ENCODE results near the gene FXN. TPM values are rescaled to one million over a fixed set of nuclear protein-coding genes. Genes with fewer than 3 reads are reported as not detected.

Gene FXN
- total and polyA plus RNA-seq, 2 donors (not counting 3 experiments of a cell fraction or from before 2014, with no cell fraction given) = 18.2 to 21.2 TPM

GRCh38 chr9:69122549-69123141, 87.1 kb downstream of the FXN start:
- H4K20me1 ChIP-seq (replicated peaks; ENCODE audit: control insufficient read depth, extremely low read depth, insufficient read depth, low read length) = no peaks in the 10 kb centered on the region
- H3K9me3 ChIP-seq (replicated peaks; ENCODE audit: control insufficient read depth, insufficient read depth, low read length) = no peaks in the 10 kb centered on the region
- dilution Hi-C loops (cut with MboI; ENCODE audit: extremely low pct_ligation_motif_present, low sequenced_read_pairs) (no loop called here), intact Hi-C loops (cut with micrococcal nuclease) (loop anchor here (1.0 to 5.0 kb wide), 4 partner anchors 20 to 85 kb away; partner anchors contain the start of gene FXN)
- H3K4me1 ChIP-seq (ENCODE audit: control insufficient read depth, extremely low read depth, insufficient read depth, low read length) = peaks cover 21% of the 10 kb centered on the region
- no peaks in the 10 kb centered on the region for H3K27me3 ChIP-seq (ENCODE audit: control insufficient read depth in 2 of 2, insufficient read depth in 2 of 2, low read length in 2 of 2)
- no peaks in the 10 kb centered on the region for H3K9me1 ChIP-seq (replicated peaks; ENCODE audit: control insufficient read depth, extremely low read depth, insufficient read depth, low read length)
- peak overlapping the region; percentile 19 for H2AFZ ChIP-seq (ENCODE audit: low read depth, low read length)
- TF ChIP-seq POLR2AphosphoS5 (IDR thresholded peaks at IDR 0.05; ENCODE audit: insufficient read depth, low read depth, low read length) = no peak
- no peak for TF ChIP-seq CTCF (IDR thresholded peaks at IDR 0.05; ENCODE audit: extremely low read depth in 1 of 2, insufficient read depth in 1 of 2, low read depth in 1 of 2, low read length in 2 of 2)
- no peak for TF ChIP-seq JUN (IDR thresholded peaks at IDR 0.05; ENCODE audit: borderline replicate concordance, insufficient read depth, insufficient read length, low read depth)
- TF ChIP-seq, protein P1, sequence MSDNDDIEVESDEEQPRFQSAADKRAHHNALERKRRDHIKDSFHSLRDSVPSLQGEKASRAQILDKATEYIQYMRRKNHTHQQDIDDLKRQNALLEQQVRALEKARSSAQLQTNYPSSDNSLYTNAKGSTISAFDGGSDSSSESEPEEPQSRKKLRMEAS (IDR thresholded peaks at IDR 0.05; ENCODE audit: insufficient read depth, insufficient read length) = no peak
- no peak for TF ChIP-seq POLR2A (IDR thresholded peaks at IDR 0.05; ENCODE audit: low read depth, low read length)
- no peak for TF ChIP-seq FOS (IDR thresholded peaks at IDR 0.05; ENCODE audit: borderline replicate concordance, insufficient read depth, low read length)
- no peak for TF ChIP-seq EZH2 (IDR thresholded peaks at IDR 0.05; ENCODE audit: borderline replicate concordance, low read depth, low read length, severe bottlenecking)
- TF ChIP-seq MYC (IDR thresholded peaks at IDR 0.05; ENCODE audit: low read depth, low read length) = no peak
- no peak for TF ChIP-seq GATA2 (IDR thresholded peaks at IDR 0.05; ENCODE audit: insufficient read depth, insufficient read length, low read depth, low read length)
- peak overlapping the region; percentile 69 for H3K27ac ChIP-seq (ENCODE audit: insufficient read depth, low read depth, low read length)
- DNase-seq (ENCODE audit: low read depth, low spot score) (peak; percentile 79), FAIRE-seq (peak; percentile 95)
- peak overlapping the region; percentile 82 for H3K9ac ChIP-seq (replicated peaks; ENCODE audit: extremely low read depth, insufficient read depth, low read length)
- H3K79me2 ChIP-seq (ENCODE audit: control insufficient read depth, insufficient read depth, low read length) = peaks cover 40% of the 10 kb centered on the region
- ChIA-PET CTCF (interaction anchor here (0.6 to 3.6 kb wide), 22 partner anchors 9 to 86 kb away, joined by 3 to 51 read pairs (median 5); no protein-coding TSS in a partner anchor), POLR2A (interaction anchor here (0.5 to 1.5 kb wide), 5 partner anchors 9 to 58 kb away, joined by 3 to 7 read pairs (median 4); no protein-coding TSS in a partner anchor)
- BruUV-seq (replicated peaks) = TSS peak; percentile 54
- H3K36me3 ChIP-seq (ENCODE audit: control insufficient read depth in 2 of 2, extremely low read depth in 1 of 2, insufficient read depth in 2 of 2, low read length in 2 of 2) = no peaks in the 10 kb centered on the region
- H3K4me3 ChIP-seq (replicated peaks in 1 of 3; ENCODE audit: insufficient read depth in 1 of 3, low read depth in 1 of 3, low read length in 3 of 3) = peak overlapping the region; percentile 69 to 83 (median 75)
- peak overlapping the region; percentile 93 for H3K4me2 ChIP-seq (ENCODE audit: insufficient read depth, low read length)
